ENCODE results near the gene RNF227.

DNA sequence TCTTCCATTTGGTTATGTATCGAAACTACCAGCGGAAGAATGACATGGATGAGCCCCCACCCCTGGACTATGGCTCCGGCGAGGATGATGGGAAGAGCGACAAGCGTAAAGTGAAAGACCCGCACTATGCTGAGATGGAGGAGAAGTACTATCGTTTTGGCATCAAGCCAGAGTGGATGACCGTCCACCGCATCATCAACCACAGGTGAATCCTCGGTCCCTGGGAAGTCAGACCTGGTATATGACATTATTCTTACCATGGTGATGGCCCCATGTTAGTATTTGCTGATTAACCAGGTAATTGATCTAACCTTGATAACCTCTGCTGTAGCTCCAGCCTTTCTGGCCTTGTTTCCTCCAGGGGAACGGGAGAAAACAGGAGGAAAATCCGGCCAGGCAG, 19.0 kb downstream of the RNF227 start:
- no peak for TF ChIP-seq SMC3 (IDR thresholded peaks at IDR 0.05; ENCODE audit: low read length)
- no peak for TF ChIP-seq MXI1 (IDR thresholded peaks at IDR 0.05; ENCODE audit: borderline replicate concordance, low read depth, low read length)
